ENCODE results near the gene CKS1B.

CKS1B gene

DNA sequence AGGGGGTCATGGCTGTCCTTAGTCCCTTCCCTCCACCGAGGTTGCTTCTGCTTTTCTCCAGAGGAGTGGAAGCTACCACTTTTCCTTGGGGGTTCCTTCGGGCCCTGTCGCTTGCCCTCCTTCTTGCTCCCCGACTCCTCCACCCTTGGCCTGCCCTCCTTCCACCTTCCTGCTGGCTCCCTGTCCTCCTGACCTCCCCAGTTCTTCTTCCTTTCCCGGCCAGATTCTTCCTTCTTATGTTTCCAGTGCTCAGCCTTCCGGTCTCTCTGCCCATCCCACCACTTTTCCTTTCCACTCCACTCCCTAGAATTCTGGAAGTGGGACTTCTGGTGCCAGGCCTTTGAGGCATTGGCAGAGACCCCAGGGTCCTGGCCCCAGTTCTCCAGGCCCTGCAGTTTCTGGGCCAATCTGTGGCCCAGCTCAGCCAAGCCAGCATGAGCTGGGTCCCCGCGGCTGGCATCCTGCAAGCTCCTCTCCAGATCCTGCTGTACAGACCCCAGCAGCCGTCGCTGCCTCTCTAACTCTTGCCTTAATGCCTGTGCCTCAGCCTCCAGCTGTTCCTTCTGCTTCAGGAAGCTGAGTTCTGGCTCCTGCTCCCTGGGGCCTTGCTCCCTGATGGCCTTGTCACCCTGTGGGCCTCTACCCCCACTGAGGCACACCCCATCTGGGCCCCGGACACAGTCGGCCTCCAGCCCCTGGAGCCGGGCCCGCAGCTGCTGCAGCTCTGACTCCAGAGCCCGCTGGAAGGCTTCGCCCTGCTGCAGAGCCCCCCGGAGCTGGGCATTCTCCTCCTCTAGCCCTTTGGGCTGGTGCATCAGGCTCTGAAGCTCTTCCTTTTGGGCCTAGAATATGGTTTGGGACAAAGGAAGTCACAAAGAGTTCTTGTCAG, 28.3 kb upstream of the CKS1B start:
- no peak for DNase-seq

DNA sequence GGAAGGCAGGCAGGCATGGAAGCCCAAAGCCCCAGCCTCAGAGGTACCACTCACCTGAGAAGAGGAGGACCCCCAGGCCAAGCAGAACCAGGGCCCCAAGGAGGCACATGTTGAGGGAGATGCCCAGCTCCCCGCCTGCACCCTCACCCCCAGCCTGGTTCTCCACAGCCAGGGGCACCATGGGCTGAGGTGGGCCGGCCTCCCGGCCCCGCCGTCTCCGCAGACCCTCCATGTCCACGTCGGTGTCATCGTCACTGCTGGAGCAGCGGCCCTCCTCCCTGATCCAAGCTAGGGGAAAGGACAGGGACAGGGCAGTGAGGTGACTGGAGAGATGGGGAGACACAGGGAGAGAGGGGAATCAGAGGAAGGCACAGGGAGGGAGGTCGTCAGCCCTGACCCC, 26.4 kb upstream of the CKS1B start:
- no peak for DNase-seq

DNA sequence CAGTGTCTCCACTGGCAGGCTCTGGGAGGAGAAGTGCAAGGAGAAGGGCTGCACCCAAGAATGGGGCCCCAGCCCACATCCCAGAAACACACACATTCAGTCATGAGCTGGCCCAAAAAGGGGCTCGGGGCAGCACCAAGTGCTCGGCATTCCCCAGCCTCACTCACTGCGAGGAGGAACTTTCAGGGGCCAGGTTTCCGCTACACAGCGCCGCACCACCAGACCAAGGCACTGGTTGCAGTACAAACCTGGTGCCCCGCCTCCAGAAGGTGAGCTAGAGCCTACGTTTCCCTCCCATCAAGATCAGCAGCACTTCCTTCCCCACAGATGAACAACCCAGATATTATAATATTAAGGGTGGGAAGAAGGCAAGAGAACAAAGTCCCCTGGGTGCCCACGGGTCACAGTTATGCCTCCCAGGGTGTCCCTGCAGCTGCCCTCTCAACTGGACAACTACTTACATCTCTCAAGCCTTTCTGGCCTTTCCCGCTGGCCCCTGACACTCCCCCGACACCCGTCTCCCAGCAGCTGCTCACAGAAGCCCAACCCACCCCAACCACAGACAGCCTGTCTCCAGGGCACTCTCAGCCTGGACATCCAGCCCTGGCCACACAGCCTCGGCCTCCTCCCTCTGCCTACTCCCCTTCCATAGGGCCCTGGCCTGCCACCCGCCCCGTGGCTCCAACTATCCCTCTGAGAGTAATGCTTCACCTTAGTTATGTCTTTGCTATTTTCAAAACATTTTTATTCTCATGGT, 22.4 kb upstream of the CKS1B start:
- no peak for DNase-seq

DNA sequence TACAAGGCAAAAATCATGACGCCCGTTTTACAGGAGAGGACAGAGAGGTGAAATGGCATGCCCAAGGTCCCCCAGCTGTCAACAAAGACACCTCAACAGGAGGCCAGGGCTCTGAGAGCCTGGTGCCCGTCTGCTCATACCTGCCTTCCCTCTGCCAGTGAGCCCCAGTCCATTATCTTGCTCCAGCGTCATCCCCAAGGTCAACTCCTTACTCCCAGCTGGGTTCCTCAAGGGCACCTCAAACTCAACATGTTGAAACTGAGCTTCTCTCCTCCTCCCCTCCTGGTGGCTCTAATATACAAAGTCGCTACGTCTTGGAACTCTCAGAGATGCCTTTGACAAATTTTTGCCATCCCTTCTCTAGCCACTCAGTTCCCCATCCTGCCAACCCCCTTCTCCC, 21.8 kb upstream of the CKS1B start:
- no peak for DNase-seq

DNA sequence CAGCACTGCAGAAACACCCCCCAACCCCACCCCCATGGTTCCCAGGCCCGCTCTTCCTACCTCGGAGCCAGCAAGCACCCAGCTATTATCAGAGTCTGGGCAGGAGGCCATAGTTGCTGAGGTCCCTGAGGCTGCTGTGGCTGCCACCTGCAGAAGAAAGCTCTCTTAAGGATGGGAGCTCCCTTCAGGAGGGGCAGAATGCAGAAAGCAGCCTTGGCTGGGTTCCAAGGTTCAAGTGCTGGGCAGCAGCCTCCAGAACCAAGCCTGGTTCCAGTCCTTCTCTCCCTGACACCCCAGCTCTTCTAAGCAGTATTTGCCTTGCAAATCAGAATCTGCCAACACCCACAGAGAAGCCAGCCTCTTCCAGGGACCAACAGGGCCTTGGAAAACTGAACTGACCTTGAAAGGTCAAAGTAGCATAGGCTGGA, 20.9 kb upstream of the CKS1B start:
- DNase-seq, result no peak

DNA sequence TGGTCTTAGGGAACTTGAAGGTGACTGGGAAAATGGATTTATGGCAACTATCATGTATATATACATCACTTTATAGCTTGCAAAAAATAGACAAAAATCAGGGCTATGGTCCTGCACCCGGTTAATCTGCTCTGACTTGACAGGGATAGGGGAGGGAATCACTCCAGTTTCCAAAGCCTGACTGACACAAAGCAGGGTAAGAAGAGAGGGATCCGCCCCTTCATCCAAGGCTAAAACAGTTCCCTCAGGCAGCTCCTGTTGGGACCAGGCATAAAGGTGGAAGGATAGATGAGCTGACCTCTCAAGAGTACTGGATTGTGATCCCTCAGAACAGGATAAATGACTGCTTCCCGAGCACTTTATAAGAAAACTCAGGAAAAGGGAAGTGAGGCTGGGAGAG, 19.9 kb upstream of the CKS1B start:
- DNase-seq, result no peak

DNA sequence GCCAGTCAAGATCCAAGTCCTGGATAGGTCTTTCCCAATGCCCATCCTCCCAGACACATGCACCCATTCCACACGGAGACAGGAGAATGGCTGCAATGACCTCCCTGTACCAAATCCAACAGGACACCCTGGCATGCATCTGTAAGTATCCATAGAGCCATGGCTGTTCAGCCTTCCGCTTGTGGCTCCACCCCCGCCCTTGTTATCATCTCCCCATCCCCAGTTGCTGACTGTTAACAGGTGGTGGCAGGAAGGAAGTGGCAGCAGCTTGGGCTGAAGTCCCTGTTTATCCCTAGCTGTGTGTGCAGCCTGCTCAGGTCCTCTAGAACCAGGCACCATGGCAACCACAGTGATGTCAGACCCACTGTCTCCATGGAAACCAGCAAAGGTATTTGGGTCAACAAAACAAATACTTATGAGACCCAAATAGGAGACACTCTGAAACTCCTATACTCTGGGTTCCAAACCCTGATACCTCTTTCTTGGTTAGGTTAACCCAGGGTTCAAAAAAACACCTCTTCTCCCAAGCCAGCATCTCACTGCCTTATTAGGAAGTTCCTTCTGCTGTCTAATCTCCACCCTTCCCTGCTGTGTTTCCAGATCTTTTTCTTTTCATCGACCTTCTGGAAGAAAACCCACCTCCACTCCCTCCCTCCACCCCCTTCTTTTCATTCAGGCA, 19.3 kb upstream of the CKS1B start:
- DNase-seq, result peak; percentile 59

DNA sequence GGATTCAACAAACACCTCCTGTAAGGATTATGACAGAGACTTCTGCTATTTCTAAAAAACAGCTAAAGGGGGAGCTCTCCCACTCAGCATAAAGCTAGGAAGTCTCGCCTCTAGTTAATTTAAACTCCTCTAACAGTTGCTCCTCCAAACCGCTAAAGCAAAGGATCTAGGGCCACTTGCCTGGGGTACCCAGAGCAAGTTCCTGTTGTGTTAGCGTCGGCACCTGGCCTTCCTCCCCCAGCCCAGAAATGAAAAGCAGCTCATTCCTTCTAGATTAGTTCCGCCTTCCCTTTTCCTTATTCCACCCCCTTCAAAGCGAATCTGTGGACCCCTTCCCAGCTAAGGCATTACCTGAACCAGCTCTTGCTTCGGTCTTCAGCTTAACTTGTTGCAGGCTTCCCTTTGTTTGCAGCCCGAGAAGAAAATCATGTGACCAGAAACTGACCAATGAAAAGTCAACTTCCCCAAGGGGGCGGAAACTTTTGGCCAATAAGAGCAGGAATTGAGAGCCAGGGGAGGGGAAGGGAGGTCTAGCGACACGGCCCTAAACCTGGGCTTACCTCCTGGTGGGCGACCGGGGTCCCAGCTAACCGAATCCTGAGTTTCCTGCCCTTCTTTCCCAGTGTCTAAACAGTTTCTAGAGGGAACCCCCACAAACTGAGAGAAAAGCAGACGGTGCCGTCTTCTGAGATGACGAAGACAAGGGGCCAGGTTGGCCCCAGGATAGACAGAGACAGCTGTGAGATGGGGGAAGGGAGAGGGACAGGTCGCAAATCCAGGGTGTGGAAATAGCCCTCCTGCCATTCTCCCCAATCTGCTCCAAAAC, 18.6 kb upstream of the CKS1B start, which contains the start of gene PBXIP1:
Gene PBXIP1, minus strand, starts transcription at position 382 of the 826 bp plus-strand sequence. CDS start 2,378 bp downstream, outside the sequence.
- DNase-seq, result peak; percentile 90

DNA sequence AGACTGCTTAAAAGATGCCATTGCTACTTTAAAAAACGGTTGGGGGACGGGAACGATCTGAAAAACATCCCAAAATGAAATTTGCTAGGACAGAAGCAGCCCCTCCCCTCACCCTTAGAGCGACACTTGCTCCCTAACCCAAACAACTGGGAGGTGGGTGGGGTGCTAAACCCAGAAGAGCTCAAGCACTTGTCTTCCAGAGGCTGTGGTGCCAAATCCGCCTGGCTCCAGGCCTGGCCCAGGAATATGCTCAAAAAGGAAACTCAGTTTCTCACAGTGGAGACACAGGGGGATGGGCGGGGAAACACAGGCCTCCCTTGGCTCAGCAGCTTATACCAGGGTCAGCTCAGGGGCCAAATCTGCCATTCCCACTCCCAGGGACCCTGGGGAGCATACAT, 17.9 kb upstream of the CKS1B start:
- DNase-seq, result no peak

DNA sequence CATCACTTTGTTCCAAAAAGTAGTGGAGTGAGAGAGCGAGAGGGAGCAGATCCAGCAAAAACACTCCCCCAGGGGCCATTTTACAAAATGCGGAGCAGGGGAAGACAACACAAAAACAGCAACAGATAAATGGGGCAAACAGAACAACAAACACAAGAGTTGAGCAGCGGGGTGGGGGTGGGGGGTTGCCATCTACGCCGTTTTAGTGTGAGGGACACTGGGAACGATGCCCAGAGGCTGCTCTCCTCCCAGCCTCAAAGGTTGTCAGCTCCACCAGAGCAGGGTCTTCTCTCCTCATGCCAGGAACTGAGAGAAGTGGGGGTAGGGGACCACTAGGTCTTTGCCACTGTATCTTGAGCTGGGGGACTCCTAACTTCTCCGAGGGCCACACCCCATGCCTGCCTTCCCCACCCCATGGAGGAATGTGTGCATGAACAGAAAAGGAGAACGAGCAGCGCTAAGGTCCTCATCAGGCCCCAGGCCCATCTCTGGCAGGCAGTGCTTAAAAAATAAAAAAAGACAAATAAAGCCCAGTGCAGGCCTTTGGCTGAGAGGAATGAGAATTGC, 17.3 kb upstream of the CKS1B start:
- no peak for DNase-seq

DNA sequence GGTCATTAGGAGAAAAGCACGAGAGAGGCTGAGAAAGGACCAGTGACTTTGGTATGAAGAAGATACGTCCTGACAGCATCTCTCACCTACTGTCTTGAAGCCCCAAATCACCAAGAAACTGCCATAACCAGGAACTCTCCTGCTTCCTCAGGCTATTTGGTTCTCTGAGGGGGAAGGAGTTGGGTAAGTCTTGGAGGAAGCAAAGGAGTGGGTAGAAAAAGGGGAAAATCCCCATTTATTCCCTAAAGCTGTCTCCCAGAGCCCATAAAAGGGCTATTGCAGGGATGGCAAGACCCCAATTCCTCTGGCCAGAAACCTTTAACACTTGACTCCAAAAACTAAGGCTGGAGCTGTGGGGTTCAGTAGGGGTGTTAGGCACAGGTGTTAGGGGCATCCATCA, 16.4 kb upstream of the CKS1B start:
- no peak for DNase-seq

DNA sequence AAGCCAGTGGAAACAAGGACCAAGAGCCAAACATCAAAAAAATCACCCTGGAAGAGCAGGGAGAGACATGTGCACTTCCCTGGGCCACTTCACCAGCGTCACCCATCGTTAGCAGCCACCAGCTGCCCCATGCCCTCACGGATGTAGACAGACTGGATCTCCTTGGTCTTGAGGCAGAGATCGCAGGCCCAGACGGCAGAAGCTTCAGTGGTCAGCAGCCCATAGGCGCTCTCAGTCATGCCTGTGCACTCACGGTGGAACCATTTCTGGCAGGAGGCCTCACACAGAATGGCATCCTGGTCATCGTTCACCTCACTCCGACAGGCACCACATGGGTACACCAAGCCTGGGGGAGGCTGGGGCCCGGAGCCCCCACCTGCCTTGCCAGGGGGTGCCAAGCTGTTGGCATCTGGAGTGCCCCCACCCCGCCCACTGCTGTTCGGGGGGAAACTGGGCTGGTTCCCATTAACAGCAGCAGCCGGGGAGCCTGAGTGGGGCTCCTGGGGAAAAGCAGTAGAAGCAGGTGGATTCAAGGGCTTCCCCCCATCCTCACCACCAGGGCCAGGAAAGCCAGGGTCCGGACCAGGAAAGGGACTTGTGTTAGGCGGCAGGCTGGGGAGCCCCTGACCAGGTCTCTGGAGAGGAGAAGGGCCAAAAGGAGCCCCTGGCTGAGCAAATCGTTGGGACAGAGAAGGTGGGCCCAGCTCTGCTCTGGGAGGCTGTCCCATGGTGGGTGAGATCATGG, 15.6 kb upstream of the CKS1B start:
- no peak for DNase-seq

DNA sequence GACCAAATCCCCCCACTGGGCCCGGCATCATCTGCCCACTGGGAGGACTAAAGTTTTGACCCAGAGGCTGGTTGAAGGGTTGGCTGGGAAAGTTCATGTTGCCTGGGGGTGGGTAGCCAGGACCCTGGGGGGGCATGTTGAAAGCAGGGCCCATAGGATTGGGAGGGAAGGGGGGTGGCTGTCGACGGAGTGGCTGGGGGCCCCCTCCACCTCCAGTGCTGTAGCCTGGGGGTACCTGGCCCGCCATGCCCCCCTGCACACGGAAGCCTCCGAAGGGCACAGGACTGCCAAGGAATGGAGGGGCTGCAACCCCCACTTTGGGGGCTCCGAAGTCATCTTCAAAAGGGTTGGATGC, 15.1 kb upstream of the CKS1B start:
- no peak for DNase-seq

DNA sequence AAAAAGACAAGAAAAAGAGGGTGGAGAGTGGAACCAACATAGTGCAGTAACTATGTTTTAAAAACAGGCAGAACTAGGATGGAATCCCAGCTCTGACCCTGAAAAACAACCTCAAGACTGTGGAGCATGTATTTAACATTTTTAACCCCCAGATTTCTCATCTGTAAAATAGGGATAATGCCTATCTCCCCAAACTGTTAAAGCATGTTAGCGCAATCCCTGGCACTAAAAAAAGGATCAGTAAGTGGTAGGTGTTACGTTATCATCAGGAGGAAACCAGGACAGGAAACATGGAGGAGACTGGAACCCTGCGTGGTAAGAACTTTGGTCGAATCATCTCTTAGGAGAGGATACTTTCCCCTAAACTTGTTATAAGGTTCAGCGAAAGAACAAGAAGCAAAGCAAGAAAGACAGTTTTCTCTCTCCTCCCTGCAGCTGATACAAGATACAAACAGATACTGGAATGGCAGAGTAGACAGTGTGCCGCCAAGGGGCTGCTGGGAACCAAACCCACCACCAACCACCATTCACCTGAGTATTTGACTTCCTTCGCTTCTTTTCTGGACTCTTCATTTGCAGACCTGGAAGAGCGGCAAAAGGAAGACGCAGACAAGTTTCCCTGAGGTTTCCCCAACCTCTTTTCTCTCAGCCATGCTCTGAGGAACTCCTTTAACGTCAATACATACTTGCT, 13.9 kb upstream of the CKS1B start:
- no peak for DNase-seq

DNA sequence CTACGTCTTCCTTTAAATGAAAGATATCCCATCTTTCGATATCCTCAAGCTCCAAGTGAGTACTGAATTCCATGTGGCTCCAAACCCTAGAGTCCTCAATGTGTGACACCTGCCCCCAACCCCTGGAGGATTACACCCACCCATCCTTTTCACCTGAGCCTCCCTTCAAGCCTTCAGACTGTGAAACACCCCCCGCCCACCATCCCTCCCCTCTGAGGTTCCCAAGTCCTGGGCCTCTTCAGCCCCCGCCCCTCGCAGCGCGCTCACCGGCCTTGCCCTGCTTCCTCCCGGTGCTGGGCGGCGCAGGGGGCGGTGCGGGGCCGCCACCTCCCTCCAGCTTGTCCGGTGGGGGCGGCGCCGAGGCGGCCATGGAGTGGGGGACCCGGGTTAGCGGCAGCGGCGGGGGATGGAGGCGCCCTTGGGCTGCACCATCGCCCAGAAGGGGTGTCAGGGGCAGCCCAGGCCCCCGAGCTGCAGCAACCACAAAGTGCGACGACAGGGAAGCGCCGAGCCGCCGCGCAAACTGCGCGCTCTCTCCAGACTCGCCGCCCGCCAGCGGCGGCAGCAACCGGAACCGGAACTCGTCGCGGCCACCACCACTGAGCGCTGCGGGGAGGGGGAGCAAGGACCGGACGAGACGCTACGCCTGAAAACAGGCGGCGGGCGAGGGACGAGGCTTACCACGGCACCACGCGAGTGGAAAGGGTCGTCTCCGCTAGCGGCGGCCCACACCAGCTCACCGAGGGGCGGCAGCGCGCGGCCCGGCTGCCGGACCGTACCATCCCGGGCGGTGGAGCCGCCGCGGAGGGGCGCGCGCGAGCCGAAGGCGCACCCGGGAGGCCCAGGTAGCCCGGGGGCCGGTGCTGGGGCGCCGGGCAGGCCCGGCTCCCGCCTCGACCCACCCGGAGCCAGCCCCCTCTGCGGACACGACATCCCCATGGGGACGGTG, 13.0 kb upstream of the CKS1B start, which contains the start of gene PYGO2:
Gene PYGO2, minus strand, starts transcription at position 576 of the 949 bp plus-strand sequence. Its CDS starts 206 bp downstream, at position 370.
- peak; percentile 80 for DNase-seq

DNA sequence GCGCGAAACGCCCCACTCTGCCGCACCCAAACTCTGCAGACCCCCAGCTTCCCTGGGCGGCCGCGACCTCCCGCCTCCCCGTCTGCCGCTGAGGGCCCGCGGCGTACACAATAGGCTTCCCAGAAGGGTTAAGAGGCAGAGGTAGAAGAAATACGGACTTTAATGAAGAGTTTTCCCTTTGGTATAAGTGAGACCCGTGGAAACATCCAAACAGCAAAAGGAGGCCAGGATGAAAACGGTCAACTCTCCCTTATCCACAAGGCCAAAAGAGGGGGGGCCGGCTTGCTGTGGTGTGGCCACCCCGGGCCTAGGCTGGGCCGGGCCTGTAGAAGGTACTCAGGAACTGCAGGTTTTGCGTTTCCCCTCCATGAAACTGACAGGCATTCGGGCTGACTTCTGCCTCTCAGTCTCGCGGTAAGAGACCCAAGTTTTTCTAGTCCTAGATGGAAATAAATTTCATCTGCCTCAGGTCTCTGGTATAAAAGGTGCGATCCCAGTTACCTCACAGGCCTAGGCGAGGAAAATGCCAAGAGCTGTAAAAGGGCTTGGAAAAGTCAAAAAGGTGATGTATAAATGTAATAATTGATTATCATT, 12.2 kb upstream of the CKS1B start:
- DNase-seq, result peak; percentile 23

DNA sequence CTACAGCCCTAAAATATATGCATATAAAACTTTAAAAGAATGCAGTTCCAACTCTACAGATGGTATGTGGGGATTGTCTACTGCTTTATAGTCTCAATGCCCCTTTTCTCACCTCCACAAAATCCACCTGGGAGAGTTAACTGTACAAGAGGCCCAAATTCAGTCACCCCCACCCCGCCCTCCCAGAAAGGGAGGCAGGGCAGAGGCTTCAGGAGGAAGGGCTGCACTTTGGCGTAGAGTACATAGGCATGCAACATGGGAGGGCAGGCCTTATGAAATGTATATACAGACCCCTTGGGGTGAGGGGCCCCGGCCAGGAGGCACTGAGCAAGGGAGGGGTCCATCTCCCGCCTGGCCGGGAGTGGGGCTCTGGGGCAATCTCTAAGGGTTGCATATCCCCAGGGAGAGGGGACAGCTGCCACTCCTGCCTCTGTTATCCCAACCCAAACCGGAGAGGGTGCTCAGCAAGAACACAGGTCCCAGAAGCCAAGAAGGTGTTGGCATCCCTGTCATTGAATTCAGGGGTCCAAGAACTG, 11.6 kb upstream of the CKS1B start:
- no peak for DNase-seq

DNA sequence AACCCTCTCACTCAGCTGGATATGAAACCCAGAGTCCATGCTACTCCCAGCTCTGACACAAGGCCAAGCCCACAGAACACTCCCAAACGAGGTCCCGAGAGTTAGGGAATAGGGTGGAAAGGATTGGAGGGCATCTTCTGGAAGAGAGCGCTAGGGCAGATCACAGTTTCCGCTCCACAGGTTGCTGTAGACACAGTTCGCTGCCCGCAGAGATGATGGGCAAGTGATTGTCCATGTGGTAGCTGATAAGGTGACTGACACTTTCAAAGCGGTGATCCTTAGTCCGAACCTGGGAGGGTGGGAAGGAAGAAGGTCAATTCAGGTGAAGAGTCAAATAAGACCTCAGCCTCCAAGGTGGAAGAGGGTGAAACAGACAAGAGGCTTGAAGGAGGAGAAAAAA, 10.8 kb upstream of the CKS1B start:
- DNase-seq, result no peak

DNA sequence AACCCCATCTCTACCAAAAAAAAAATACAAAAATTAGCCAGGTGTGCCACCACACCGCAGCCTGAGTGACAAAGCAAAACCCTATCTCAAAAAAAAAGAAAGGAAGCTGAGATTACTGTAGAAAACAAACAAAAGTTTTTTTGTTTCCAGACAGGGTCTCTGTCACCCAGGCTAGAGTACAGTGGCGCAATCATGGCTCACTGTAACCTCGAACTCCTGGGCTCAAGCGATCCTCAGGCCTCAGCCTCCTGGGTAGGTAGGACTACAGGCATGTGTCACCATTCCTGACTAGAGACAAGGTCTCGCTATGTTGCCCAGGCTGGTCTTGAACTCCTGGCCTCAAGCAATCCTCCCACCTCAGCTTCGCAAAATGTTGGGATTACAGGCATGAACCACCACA, 10.1 kb upstream of the CKS1B start:
- DNase-seq, result no peak
